IMR-90 (cell line): Measurements from ENCODE around the gene KIFBP. TPM values are rescaled to one million over a fixed set of nuclear protein-coding genes. Genes with fewer than 3 reads are reported as not detected.
A peak's percentile ranks its signal among the peaks of the same experiment; 100 is the strongest.

Experiments used
- ATAC-seq: fragments of 200-7000 bp; cut with Tn5 transposase; 2 replicates; pipeline ENCODE4 v1.9.1; 2020; ENCODE audit warnings: low read depth, mild to moderate bottlenecking, moderate library complexity
- BruUV-seq: library from RNA; stranded (reverse); fragments of 400-500 nt; replicated peaks from 2 replicates; lab custom pipeline; 2021; lab: Mats Ljungman, UMichigan
- CTCF ChIA-PET: fragments of 300-600 bp; formaldehyde crosslinking; extraction: SDS; loops from one replicate; lab custom pipeline; 2021; ENCODE audit warnings: antibody characterized with exemption; lab: Yijun Ruan, JAX
- POLR2A ChIA-PET: fragments of 300-600 bp; sonication (Branson Sonifier 250); formaldehyde crosslinking; loops from one replicate; lab custom pipeline; 2022; ENCODE audit warnings: antibody characterized with exemption; ENCODE audit not compliant: unreplicated experiment; lab: Charles Lee
- DNase-seq: peaks from one replicate; pipeline ENCODE4 v3.0.0; 2013
- H2AFZ ChIP-seq: replicated peaks from 2 replicates; pipeline ENCODE3; 2013; ENCODE audit warnings: low read length, mild to moderate bottlenecking; ENCODE audit not compliant: poor library complexity
- H2AK5ac ChIP-seq: 2 replicates; pipeline ENCODE4 v1.6.1; 2013; ENCODE audit warnings: low read depth, low read length, inconsistent platforms
- H2AK9ac ChIP-seq: replicated peaks from 2 replicates; pipeline ENCODE3; 2013; ENCODE audit warnings: mild to moderate bottlenecking, low read depth, low read length, moderate library complexity; ENCODE audit not compliant: poor library complexity
- H2BK120ac ChIP-seq: 2 replicates; pipeline ENCODE4 v1.6.1; 2013; ENCODE audit warnings: low read depth, low read length, inconsistent platforms
- H2BK15ac ChIP-seq: 3 replicates; pipeline ENCODE4 v1.6.1; 2013; ENCODE audit warnings: low read depth, low read length, inconsistent platforms
- H2BK20ac ChIP-seq: 2 replicates; pipeline ENCODE4 v1.6.1; 2013; ENCODE audit warnings: low read depth, mild to moderate bottlenecking, inconsistent platforms, low read length, moderate library complexity
- H2BK5ac ChIP-seq: 2 replicates; pipeline ENCODE4 v1.6.1; 2013; ENCODE audit warnings: mild to moderate bottlenecking, low read depth, low read length, inconsistent platforms; ENCODE audit not compliant: poor library complexity, severe bottlenecking
- H3K14ac ChIP-seq: replicated peaks from 2 replicates; pipeline ENCODE4 v1.6.1; 2013; ENCODE audit warnings: low read depth, low read length, inconsistent platforms
- H3K18ac ChIP-seq: 2 replicates; pipeline ENCODE4 v1.6.1; 2013; ENCODE audit warnings: low read depth, low read length, control low read depth
- H3K23ac ChIP-seq: 2 replicates; pipeline ENCODE4 v1.6.1; 2013; ENCODE audit warnings: low read depth, low read length, inconsistent platforms
- H3K27ac ChIP-seq: 2 replicates; pipeline ENCODE4 v1.5.1; 2013; ENCODE audit warnings: mild to moderate bottlenecking, control low read depth, low read length; ENCODE audit not compliant: insufficient read depth
- H3K27me3 ChIP-seq: 2 replicates; pipeline ENCODE4 v1.6.1; 2013; ENCODE audit warnings: low read length; ENCODE audit not compliant: control insufficient read depth, insufficient read depth
- H3K36me3 ChIP-seq: 2 replicates; pipeline ENCODE4 v1.6.1; 2013; ENCODE audit warnings: low read length, mixed read lengths; ENCODE audit not compliant: control insufficient read depth, insufficient read depth
- H3K4ac ChIP-seq: 2 replicates; pipeline ENCODE4 v1.6.1; 2013; ENCODE audit warnings: low read depth, low read length, inconsistent platforms
- H3K4me1 ChIP-seq: 2 replicates; pipeline ENCODE4 v1.6.1; 2013; ENCODE audit warnings: low read length, mixed read lengths; ENCODE audit not compliant: control insufficient read depth, insufficient read depth
- H3K4me2 ChIP-seq: 2 replicates; pipeline ENCODE4 v1.6.1; 2013; ENCODE audit warnings: low read depth, mild to moderate bottlenecking, control low read depth, low read length, moderate library complexity
- H3K4me3 ChIP-seq: 2 replicates; pipeline ENCODE4 v1.5.1; 2013; ENCODE audit warnings: low read depth, mild to moderate bottlenecking, control low read depth, low read length, moderate library complexity; ENCODE audit not compliant: insufficient read depth
- H3K56ac ChIP-seq: 2 replicates; pipeline ENCODE4 v1.6.1; 2013; ENCODE audit warnings: low read length, inconsistent platforms; ENCODE audit not compliant: insufficient read depth; ENCODE audit errors: extremely low read depth
- H3K79me1 ChIP-seq, 2 experiments: 2 replicates each; pipeline ENCODE4 v1.6.1; 2013; ENCODE audit warnings: low read length in 2 of 2, inconsistent platforms in 1 of 2, low read depth in 1 of 2
- H3K9ac ChIP-seq: 2 replicates; pipeline ENCODE4 v1.6.1; 2013; ENCODE audit warnings: low read depth, low read length, control low read depth
- H3K9me1 ChIP-seq: 2 replicates; pipeline ENCODE4 v1.6.1; 2013; ENCODE audit warnings: low read length, inconsistent platforms; ENCODE audit not compliant: insufficient read depth
- H3K9me3 ChIP-seq: 2 replicates; pipeline ENCODE4 v1.6.1; 2013; ENCODE audit warnings: low read length; ENCODE audit not compliant: control insufficient read depth, insufficient read depth
- H4K20me1 ChIP-seq: 2 replicates; pipeline ENCODE4 v1.6.1; 2013; ENCODE audit warnings: low read length, inconsistent platforms; ENCODE audit not compliant: insufficient read depth
- H4K5ac ChIP-seq: 2 replicates; pipeline ENCODE4 v1.6.1; 2013; ENCODE audit warnings: mild to moderate bottlenecking, low read depth, low read length, control low read depth
- H4K8ac ChIP-seq, 2 experiments: 2 replicates each; pipeline ENCODE4 v1.6.1; 2013; ENCODE audit warnings: low read depth in 2 of 2, low read length in 2 of 2, control low read depth in 1 of 2, inconsistent platforms in 1 of 2
- H4K91ac ChIP-seq: 2 replicates; pipeline ENCODE4 v1.6.1; 2013; ENCODE audit warnings: low read depth, low read length, inconsistent platforms; ENCODE audit not compliant: insufficient read depth
- CTCF ChIP-seq: conservative IDR thresholded peaks from 2 replicates; pipeline ENCODE4 v1.5.1; 2012; ENCODE audit warnings: mild to moderate bottlenecking, low read depth, low read length, improper control_type of control experiment
- ELK1 ChIP-seq: fragments of 150-350 bp; IDR thresholded peaks from 2 replicates; pipeline ENCODE4 v1.6.1; 2016; ENCODE audit warnings: low read depth, mild to moderate bottlenecking, low read length, moderate library complexity, borderline replicate concordance
- MAFK ChIP-seq: IDR thresholded peaks from 2 replicates; pipeline ENCODE4 v1.6.1; 2012; ENCODE audit warnings: low read depth, low read length, improper control_type of control experiment
- MAZ ChIP-seq: IDR thresholded peaks from 2 replicates; pipeline ENCODE4 v1.6.1; 2012; ENCODE audit warnings: low read depth, mild to moderate bottlenecking, low read length, improper control_type of control experiment, moderate library complexity, borderline replicate concordance
- MXI1 ChIP-seq: IDR thresholded peaks from 2 replicates; pipeline ENCODE4 v1.6.1; 2012; ENCODE audit warnings: low read depth, mild to moderate bottlenecking, low read length, moderate library complexity, borderline replicate concordance
- POLR2A ChIP-seq: IDR thresholded peaks from 2 replicates; pipeline ENCODE4 v1.6.1; 2012; ENCODE audit warnings: mild to moderate bottlenecking, low read depth, low read length
- RAD21 ChIP-seq: IDR thresholded peaks from 2 replicates; pipeline ENCODE4 v1.6.1; 2012; ENCODE audit warnings: low read length, improper control_type of control experiment
- SMC3 ChIP-seq: fragments of 150-350 bp; IDR thresholded peaks from 2 replicates; pipeline ENCODE4 v1.6.1; 2016; ENCODE audit warnings: low read depth, mild to moderate bottlenecking, antibody characterized with exemption, low read length, moderate library complexity
- WGBS, 2 experiments: methylation state at CpG; one replicate each; pipeline versions ENCODE4 v1.1.5 to v1.1.7; 2013; ENCODE audit warnings: missing lambda C conversion rate in 2 of 2; ENCODE audit not compliant: insufficient read length in 1 of 2; ENCODE audit errors: extremely low coverage in 2 of 2; 5-methylcytosine and 5-hydroxymethylcytosine counted together
- dilution Hi-C: fragments of 300-500 bp; cut with HindIII; formaldehyde crosslinking; loops from one replicate; pipeline ENCODE4 v1.14.3; 2018; ENCODE audit warnings: low sequenced_read_pairs; ENCODE audit not compliant: unreplicated experiment
- in situ Hi-C: fragments of 300-500 bp; cut with MboI; formaldehyde crosslinking; loops from 3 replicates; pipeline ENCODE4 v1.14.3; 2019; ENCODE audit warnings: low sequenced_read_pairs, inconsistent platforms, mixed read lengths
- intact Hi-C: fragments of 100-400 bp; cut with micrococcal nuclease; formaldehyde crosslinking; loops from 2 replicates; pipeline ENCODE4 v1.10.0; 2022
- polyA plus RNA-seq, 3 experiments: library from polyadenylated mRNA; depleted of rRNA; stranded (reverse); fragments of >200 nt; gene quantifications; 2 replicates each; pipeline ENCODE4 v1.2.3, GENCODE V29; 2012; ENCODE audit warnings: low replicate concordance in 1 of 3
- total RNA-seq: library from RNA; depleted of rRNA; stranded (reverse); fragments of >200 nt; gene quantifications from 2 replicates; pipeline ENCODE4 v1.2.3, GENCODE V29; 2012

Gene KIFBP
- total and polyA plus RNA-seq, 2 of the 4 experiments (the other 2 are of a cell fraction): 30.6 to 51.3 TPM

GRCh38 chr10:68955832-68956532 is 32.6 kb upstream of the KIFBP start, which contains the start of gene DDX21:
DDX21 (plus strand) TSS chr10:68956170; CDS start chr10:68956226, 56 bp downstream.
- Histone ChIP-seq H3K18ac (no peak within 1 kb of the TSS), H3K27me3 (no peaks in the 10 kb centered on the region), H3K9me1 (no peaks in the 10 kb centered on the region), H3K9me3 (no peaks in the 10 kb centered on the region), H4K5ac (peak within 1 kb of the TSS; percentile 76), H2BK15ac (no peak within 1 kb of the TSS), H4K8ac (peak within 1 kb of the TSS; percentile 52 to 97), H3K27ac (peak within 1 kb of the TSS; percentile 66), H4K20me1 (peaks cover 39% of the 10 kb centered on the region), H2AK5ac (peak within 1 kb of the TSS; percentile 91), H2AK9ac (peak within 1 kb of the TSS; percentile 88), H3K4me2 (peak within 1 kb of the TSS; percentile 83), H3K4me1 (peaks cover 3% of the 10 kb centered on the region), H2BK20ac (no peak within 1 kb of the TSS), H2BK120ac (no peak within 1 kb of the TSS), H4K91ac (peak within 1 kb of the TSS; percentile 79), H3K4me3 (peak within 1 kb of the TSS; percentile 68), H3K56ac (peak within 1 kb of the TSS; percentile 72), H3K14ac (peak within 1 kb of the TSS; percentile 85), H3K23ac (peak within 1 kb of the TSS; percentile 55), H3K4ac (peak within 1 kb of the TSS; percentile 86), H3K9ac (peak within 1 kb of the TSS; percentile 73), H3K79me1 (peaks cover 0 to 30% of the 10 kb centered on the region in 2 experiments; a peak in 3 of 4 replicates), H2AFZ (peak within 1 kb of the TSS; percentile 97), H3K36me3 (peaks cover 4% of the 10 kb centered on the region; the same call in 1 of the 2 replicates), H2BK5ac (peak within 1 kb of the TSS; percentile 70)
- intact Hi-C loops (no loop called here), dilution Hi-C loops (no loop called here), in situ Hi-C loops (no loop called here)
- peak; percentile 92 for ATAC-seq
- peak; percentile 93 for DNase-seq
- POLR2A ChIA-PET: no interaction called here
- 1% methylated on average over 41 of the region's 53 CpGs; no CpG with 5 or more reads in 1 of the 2 experiments for WGBS, 2 experiments
- CTCF ChIA-PET: interaction anchor here (0.6 to 1.3 kb wide), 4 partner anchors 22 to 148 kb away, joined by 3 to 5 read pairs (median 4); no protein-coding TSS in a partner anchor
- TF ChIP-seq SMC3: peak; percentile 22; the same call in 1 of the 2 replicates
- peak; percentile 15; the same call in 1 of the 2 replicates for TF ChIP-seq RAD21
- TF ChIP-seq ELK1: no peak
- TF ChIP-seq POLR2A: peak; percentile 94
- no peak for TF ChIP-seq MAFK
- TF ChIP-seq MAZ: peak; percentile 52; the same call in 1 of the 2 replicates
- TF ChIP-seq CTCF: peak; percentile 57
- peak; percentile 97 for TF ChIP-seq MXI1
- no TSS peak for BruUV-seq
